CD8-positive, alpha-beta memory T cell (primary cell): ENCODE measurements around the gene CCT3. TPM values are rescaled to one million over a fixed set of nuclear protein-coding genes. Genes with fewer than 3 reads are reported as not detected.

Source experiments
- CTCF ChIA-PET: fragments of 350-600 bp; sonication (Branson Sonifier 250); formaldehyde crosslinking; loops from one replicate; lab custom pipeline; 2021; ENCODE audit warnings: antibody characterized with exemption; lab: Charles Lee
- POLR2A ChIA-PET: fragments of 350-600 bp; sonication (Branson Sonifier 250); formaldehyde crosslinking; loops from one replicate; lab custom pipeline; 2021; ENCODE audit warnings: antibody characterized with exemption; lab: Charles Lee
- DNase-seq, 5 donors: peaks; one replicate each; pipeline versions ENCODE4 v3.0.0 to v3.0.0-alpha.2; 2020 to 2022; ENCODE audit warnings: mixed read lengths in 1 of 5
- H3K27ac ChIP-seq: one replicate; pipeline ENCODE4 v1.7.0; 2013; ENCODE audit warnings: low read depth, mild to moderate bottlenecking, low read length, moderate library complexity
- H3K27me3 ChIP-seq: 2 replicates; pipeline ENCODE4 v1.7.0; 2013; ENCODE audit warnings: low read length, mild to moderate bottlenecking; ENCODE audit not compliant: insufficient read depth, poor library complexity, severe bottlenecking
- H3K36me3 ChIP-seq: 2 replicates; pipeline ENCODE4 v1.7.0; 2013; ENCODE audit warnings: mild to moderate bottlenecking, low read length, moderate library complexity; ENCODE audit not compliant: insufficient read depth
- H3K4me1 ChIP-seq: 2 replicates; pipeline ENCODE4 v1.7.0; 2013; ENCODE audit warnings: mild to moderate bottlenecking, low read length, moderate library complexity; ENCODE audit not compliant: insufficient read depth
- H3K4me3 ChIP-seq: 2 replicates; pipeline ENCODE4 v1.7.0; 2013; ENCODE audit warnings: mild to moderate bottlenecking, low read length
- H3K9me3 ChIP-seq: 2 replicates; pipeline ENCODE4 v1.7.0; 2013; ENCODE audit warnings: mild to moderate bottlenecking, low read length
- H3K27ac Mint-ChIP-seq, 8 donors: one replicate each; pipeline ENCODE4 v1.8.0; 2020 to 2021; ENCODE audit warnings: mixed read lengths in 8 of 8, mild to moderate bottlenecking in 6 of 8, inconsistent platforms in 3 of 8, moderate library complexity in 3 of 8
- H3K27me3 Mint-ChIP-seq, 2 donors: one replicate each; pipeline ENCODE4 v1.8.0; 2020 to 2021; ENCODE audit warnings: mixed read lengths in 2 of 2, mild to moderate bottlenecking in 1 of 2, moderate library complexity in 1 of 2
- H3K36me3 Mint-ChIP-seq, 3 donors: one replicate each; pipeline ENCODE4 v1.8.0; 2020 to 2021; ENCODE audit warnings: mixed read lengths in 3 of 3, inconsistent platforms in 1 of 3, mild to moderate bottlenecking in 1 of 3
- H3K4me1 Mint-ChIP-seq, 3 donors: one replicate each; pipeline ENCODE4 v1.8.0; 2020 to 2021; ENCODE audit warnings: mixed read lengths in 3 of 3, inconsistent platforms in 1 of 3, mild to moderate bottlenecking in 1 of 3
- H3K4me3 Mint-ChIP-seq, 7 donors: one replicate each; pipeline ENCODE4 v1.8.0; 2020 to 2021; ENCODE audit warnings: mixed read lengths in 7 of 7, mild to moderate bottlenecking in 6 of 7, moderate library complexity in 4 of 7, inconsistent platforms in 2 of 7
- H3K9me3 Mint-ChIP-seq, 5 donors: one replicate each; pipeline ENCODE4 v1.8.0; 2020 to 2022; ENCODE audit warnings: mixed read lengths in 5 of 5, mild to moderate bottlenecking in 3 of 5, moderate library complexity in 2 of 5, inconsistent platforms in 1 of 5
- polyA plus RNA-seq: library from polyadenylated mRNA; unstranded; fragments of 300-500 nt; fragmentation: Illumina TruSeq; gene quantifications from one replicate; pipeline ENCODE4 v1.2.3, GENCODE V29; 2021
- total RNA-seq, 2 experiments: library from RNA; stranded (reverse); gene quantifications; one replicate each; pipeline ENCODE4 v1.2.3, GENCODE V29; 2021

Gene CCT3
- total and polyA plus RNA-seq, 3 experiments from 2014 or later, result 199 to 528 (median 526) TPM

- Histone ChIP-seq H3K36me3 (no peaks in the 10 kb centered on the region), H3K27me3 (no peaks in the 10 kb centered on the region), H3K9me3 (no peaks in the 10 kb centered on the region), H3K4me3 (no peak overlapping the region), H3K27ac (no peak overlapping the region), H3K4me1 (peaks cover 6% of the 10 kb centered on the region)
- Mint-ChIP-seq H3K4me3 (no peak overlapping the region), H3K4me1 (peaks cover 6 to 10% (median 7%) of the 10 kb centered on the region in 3 donors), H3K27me3 (peaks cover 7 to 21% of the 10 kb centered on the region in 2 donors), H3K36me3 (no peaks in the 10 kb centered on the region), H3K27ac (no peak overlapping the region), H3K9me3 (no peaks in the 10 kb centered on the region)
- ChIA-PET POLR2A (interaction anchor here (0.6 kb wide), 1 partner anchor 61 kb away, joined by 4 read pairs; no protein-coding TSS in a partner anchor), CTCF (interaction anchor here (2.4 to 7.8 kb wide), 4 partner anchors 34 to 221 kb away, joined by 12 to 185 read pairs (median 46); no protein-coding TSS in a partner anchor)
- no peak for DNase-seq
These were observed 45.9 kb upstream of the CCT3 start for GRCh38 chr1:156384007-156384406.

DNA sequence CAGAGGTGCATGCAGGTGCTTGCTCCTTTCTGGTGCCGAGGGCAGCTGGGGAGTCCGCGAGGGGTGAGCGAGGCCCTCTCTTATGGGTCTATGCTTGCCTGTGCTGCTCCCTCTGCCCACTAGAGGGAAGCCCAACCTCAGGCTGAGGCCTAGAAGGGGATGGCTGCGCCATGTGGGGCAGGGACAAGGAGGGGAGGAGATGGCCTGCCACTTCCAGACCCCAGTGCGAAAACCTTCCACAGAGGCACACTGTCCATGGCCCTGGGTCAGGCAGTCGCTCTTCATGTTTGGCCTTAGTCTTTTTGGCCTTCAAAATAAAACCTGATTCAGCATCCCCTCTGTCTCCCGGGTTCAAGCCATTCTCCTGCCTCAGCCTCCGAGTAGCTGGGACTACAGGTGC, 44.9 kb upstream of the CCT3 start:
- Histone ChIP-seq H3K27ac (no peak overlapping the region), H3K36me3 (no peaks in the 10 kb centered on the region), H3K4me1 (peaks cover 6% of the 10 kb centered on the region), H3K4me3 (no peak overlapping the region), H3K27me3 (no peaks in the 10 kb centered on the region), H3K9me3 (no peaks in the 10 kb centered on the region)
- Mint-ChIP-seq H3K36me3 (no peaks in the 10 kb centered on the region), H3K4me3 (no peak overlapping the region), H3K9me3 (no peaks in the 10 kb centered on the region), H3K27me3 (peaks cover 4 to 17% of the 10 kb centered on the region in 2 donors), H3K4me1 (peaks cover 6 to 7% (median 7%) of the 10 kb centered on the region in 3 donors), H3K27ac (no peak overlapping the region)
- ChIA-PET POLR2A (no interaction called here), CTCF (interaction anchor here (0.8 to 7.8 kb wide), 4 partner anchors 35 to 72 kb away, joined by 3 to 185 read pairs (median 46); no protein-coding TSS in a partner anchor)
- peak; percentile 37 to 73 (median 40) for DNase-seq

DNA sequence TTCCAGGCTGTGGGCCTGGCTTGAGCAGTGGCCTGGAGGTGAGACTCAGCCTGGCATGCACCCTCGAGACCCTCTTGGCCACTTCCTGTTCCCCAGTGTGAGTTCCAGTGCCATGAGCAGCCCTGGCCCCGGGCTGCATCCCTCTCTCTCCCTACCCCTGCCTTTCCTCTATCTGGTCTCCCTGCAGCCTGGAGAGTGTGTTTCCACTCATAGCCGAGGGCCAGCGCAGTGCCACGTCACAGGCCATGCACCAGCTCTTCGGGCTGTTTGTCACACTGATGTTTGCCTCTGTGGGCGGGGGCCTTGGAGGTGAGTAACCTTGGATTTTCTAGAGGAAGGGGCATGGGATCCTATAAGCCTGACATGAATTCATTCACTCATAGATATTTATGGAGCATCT, 44.5 kb upstream of the CCT3 start:
- Mint-ChIP-seq H3K4me1 (peaks cover 6 to 7% (median 7%) of the 10 kb centered on the region in 3 donors), H3K9me3 (no peaks in the 10 kb centered on the region), H3K27ac (no peak overlapping the region), H3K27me3 (peaks cover 4 to 16% of the 10 kb centered on the region in 2 donors), H3K4me3 (no peak overlapping the region), H3K36me3 (no peaks in the 10 kb centered on the region)
- peaks cover 6% of the 10 kb centered on the region for H3K4me1 ChIP-seq
- CTCF ChIA-PET, result interaction anchor here (0.8 to 7.8 kb wide), 3 partner anchors 36 to 73 kb away, joined by 3 to 185 read pairs (median 31); no protein-coding TSS in a partner anchor
- H3K27me3 ChIP-seq, result no peaks in the 10 kb centered on the region
- no peak overlapping the region for H3K27ac ChIP-seq
- no peak overlapping the region for H3K4me3 ChIP-seq
- no peaks in the 10 kb centered on the region for H3K36me3 ChIP-seq
- POLR2A ChIA-PET, result no interaction called here
- DNase-seq, result no peak
- H3K9me3 ChIP-seq, result no peaks in the 10 kb centered on the region

DNA sequence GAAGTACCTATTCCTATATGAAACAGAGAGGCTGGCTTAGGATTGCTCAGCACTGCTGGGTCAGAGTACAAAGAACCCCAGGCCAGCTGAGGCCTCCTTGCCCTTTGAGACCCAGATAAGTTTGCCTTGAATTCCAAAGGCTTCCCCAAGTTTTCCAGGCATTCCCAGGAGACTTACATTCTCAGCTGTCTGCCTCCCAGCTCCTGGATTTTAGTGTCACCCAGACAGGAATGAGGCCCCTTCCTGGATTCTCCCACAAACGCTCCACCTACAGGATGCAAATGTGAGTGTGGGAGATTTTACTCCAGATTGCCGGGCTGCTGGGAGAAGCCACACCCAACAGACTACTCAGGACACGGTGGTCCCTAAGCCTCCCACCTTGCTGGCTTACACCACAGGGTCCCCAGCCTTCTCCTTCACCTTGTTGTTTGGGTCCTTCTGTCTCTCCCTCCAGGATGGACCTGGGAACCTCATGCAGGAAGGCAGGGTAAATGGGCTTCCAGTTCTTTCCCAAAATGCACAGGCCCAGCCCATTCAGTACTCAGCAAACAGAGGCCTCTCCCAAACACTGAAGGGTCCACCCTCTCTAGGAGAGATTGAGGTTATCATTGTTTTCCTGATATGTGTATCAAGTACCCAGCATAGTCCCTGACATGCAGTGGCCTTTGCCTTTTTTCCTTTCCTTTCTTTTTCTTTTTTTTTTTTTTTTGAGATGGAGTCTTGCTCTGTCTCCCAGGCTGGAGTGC, 41.5 kb upstream of the CCT3 start:
- Histone ChIP-seq H3K27ac (no peak overlapping the region), H3K27me3 (no peaks in the 10 kb centered on the region), H3K4me3 (no peak overlapping the region), H3K4me1 (no peaks in the 10 kb centered on the region), H3K36me3 (no peaks in the 10 kb centered on the region), H3K9me3 (no peaks in the 10 kb centered on the region)
- H3K4me1 Mint-ChIP-seq, result no peaks in the 10 kb centered on the region
- peaks cover 0 to 20% of the 10 kb centered on the region in 2 donors for H3K27me3 Mint-ChIP-seq
- no peak overlapping the region for H3K4me3 Mint-ChIP-seq
- no peaks in the 10 kb centered on the region for H3K9me3 Mint-ChIP-seq
- no peaks in the 10 kb centered on the region for H3K36me3 Mint-ChIP-seq
- no peak for DNase-seq
- ChIA-PET CTCF (interaction anchor here (1.1 to 7.8 kb wide), 2 partner anchors 66 to 67 kb away, joined by 4 to 185 read pairs; no protein-coding TSS in a partner anchor), POLR2A (no interaction called here)
- peak overlapping the region in 1 of 8 donors; percentile 66 for H3K27ac Mint-ChIP-seq

DNA sequence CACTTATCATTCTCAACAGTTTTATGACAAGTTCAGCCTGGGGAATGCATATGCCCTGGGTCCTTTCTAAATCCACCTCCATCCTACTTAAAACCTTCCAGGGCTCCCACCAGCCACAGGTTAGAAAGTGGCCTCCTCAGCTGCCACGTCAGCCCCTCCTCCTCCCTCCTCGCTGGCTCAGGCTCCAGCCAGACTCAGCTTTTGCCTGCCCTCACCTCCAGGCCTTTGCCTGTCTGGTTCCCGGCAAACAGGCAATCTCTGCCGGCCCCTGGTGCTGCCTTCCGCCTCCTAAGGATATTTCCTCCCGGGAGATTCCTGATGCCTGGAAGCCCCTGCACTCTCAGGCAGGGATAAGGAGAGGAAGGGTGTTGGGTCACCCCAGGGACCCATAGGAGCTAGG, 40.5 kb upstream of the CCT3 start:
- Histone ChIP-seq H3K9me3 (no peaks in the 10 kb centered on the region), H3K27ac (no peak overlapping the region), H3K36me3 (no peaks in the 10 kb centered on the region), H3K4me1 (no peaks in the 10 kb centered on the region), H3K4me3 (no peak overlapping the region), H3K27me3 (no peaks in the 10 kb centered on the region)
- POLR2A ChIA-PET, result interaction anchor here (0.6 kb wide), 1 partner anchor 149 kb away, joined by 3 read pairs; no protein-coding TSS in a partner anchor
- no peak overlapping the region for H3K4me3 Mint-ChIP-seq
- H3K9me3 Mint-ChIP-seq, result no peaks in the 10 kb centered on the region
- H3K4me1 Mint-ChIP-seq, result no peaks in the 10 kb centered on the region
- no peak for DNase-seq
- peaks cover 1 to 26% of the 10 kb centered on the region in 2 donors for H3K27me3 Mint-ChIP-seq
- no peak overlapping the region for H3K27ac Mint-ChIP-seq
- H3K36me3 Mint-ChIP-seq, result no peaks in the 10 kb centered on the region
- CTCF ChIA-PET, result interaction anchor here (1.1 kb wide), 1 partner anchor 68 kb away, joined by 4 read pairs; no protein-coding TSS in a partner anchor

DNA sequence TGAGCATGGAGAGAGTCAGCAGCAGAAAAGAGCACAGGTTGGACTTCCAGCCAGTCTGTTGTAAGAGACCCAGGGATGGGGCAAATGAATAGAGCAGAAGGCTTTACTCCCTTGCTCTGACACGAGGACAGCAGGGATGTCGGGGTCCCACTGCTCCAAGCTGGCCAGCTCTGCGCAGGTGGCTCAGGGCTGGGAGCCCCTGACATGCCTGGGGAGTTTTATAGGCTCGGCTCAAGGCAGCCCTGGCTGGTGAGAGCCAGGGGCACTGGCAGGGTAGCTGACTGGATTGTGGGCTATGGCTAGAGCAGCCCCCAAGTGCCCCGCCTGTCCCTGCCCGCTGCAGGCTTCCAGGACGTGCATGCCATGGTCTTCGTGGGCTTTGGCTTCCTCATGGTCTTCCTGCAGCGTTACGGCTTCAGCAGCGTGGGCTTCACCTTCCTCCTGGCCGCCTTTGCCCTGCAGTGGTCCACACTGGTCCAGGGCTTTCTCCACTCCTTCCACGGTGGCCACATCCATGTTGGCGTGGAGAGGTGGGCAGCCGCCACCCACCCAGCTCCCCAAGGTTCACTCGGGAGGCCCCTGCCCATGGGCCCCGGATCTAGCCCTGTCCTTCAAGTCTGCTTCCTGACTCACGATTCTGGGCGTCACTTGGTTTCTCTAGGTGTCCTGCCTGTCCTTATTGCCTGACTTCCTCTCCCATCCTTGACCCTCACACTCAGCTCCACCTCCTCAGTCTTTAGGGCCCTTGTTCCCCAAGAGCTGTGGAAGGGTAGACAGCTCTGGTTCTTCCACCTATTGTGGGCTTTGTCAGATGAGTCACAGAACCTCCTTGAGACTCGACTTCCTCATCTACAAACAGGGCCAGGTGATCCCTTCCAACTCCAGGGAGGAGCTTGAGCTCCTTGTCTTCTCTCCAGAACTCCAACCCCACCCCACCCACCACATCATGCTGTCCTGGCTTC, 39.1 kb upstream of the CCT3 start:
- POLR2A ChIA-PET, result no interaction called here
- Mint-ChIP-seq H3K4me3 (no peak overlapping the region), H3K9me3 (no peaks in the 10 kb centered on the region), H3K36me3 (no peaks in the 10 kb centered on the region), H3K4me1 (no peaks in the 10 kb centered on the region), H3K27ac (no peak overlapping the region), H3K27me3 (peaks cover 7 to 36% of the 10 kb centered on the region in 2 donors)
- Histone ChIP-seq H3K36me3 (no peaks in the 10 kb centered on the region), H3K9me3 (no peaks in the 10 kb centered on the region), H3K4me1 (no peaks in the 10 kb centered on the region), H3K4me3 (no peak overlapping the region), H3K27me3 (no peaks in the 10 kb centered on the region), H3K27ac (no peak overlapping the region)
- CTCF ChIA-PET, result interaction anchor here (1.3 to 3.8 kb wide), 2 partner anchors 9 to 68 kb away, joined by 6 to 20 read pairs; no protein-coding TSS in a partner anchor
- no peak for DNase-seq

- CTCF ChIA-PET, result interaction anchor here (3.8 kb wide), 1 partner anchor 10 kb away, joined by 20 read pairs; no protein-coding TSS in a partner anchor
- Mint-ChIP-seq H3K27ac (no peak overlapping the region), H3K27me3 (peaks cover 13 to 41% of the 10 kb centered on the region in 2 donors), H3K9me3 (no peaks in the 10 kb centered on the region), H3K4me3 (no peak overlapping the region), H3K36me3 (no peaks in the 10 kb centered on the region), H3K4me1 (no peaks in the 10 kb centered on the region)
- H3K4me3 ChIP-seq, result no peak overlapping the region
- H3K27me3 ChIP-seq, result no peaks in the 10 kb centered on the region
- no peak for DNase-seq
- POLR2A ChIA-PET, result no interaction called here
- no peaks in the 10 kb centered on the region for H3K9me3 ChIP-seq
- no peaks in the 10 kb centered on the region for H3K4me1 ChIP-seq
- H3K27ac ChIP-seq, result no peak overlapping the region
- H3K36me3 ChIP-seq, result no peaks in the 10 kb centered on the region
These were observed 38.1 kb upstream of the CCT3 start for GRCh38 chr1:156376146-156376545.
